T1000 (cell line): ENCODE data around the gene GRM8.

ENCODE experiments used
- DNase-seq: peaks from one replicate; lab custom pipeline; 2025; ENCODE audit warnings: mixed read lengths; lab: John Stamatoyannopoulos, UW

GRM8 gene

DNA sequence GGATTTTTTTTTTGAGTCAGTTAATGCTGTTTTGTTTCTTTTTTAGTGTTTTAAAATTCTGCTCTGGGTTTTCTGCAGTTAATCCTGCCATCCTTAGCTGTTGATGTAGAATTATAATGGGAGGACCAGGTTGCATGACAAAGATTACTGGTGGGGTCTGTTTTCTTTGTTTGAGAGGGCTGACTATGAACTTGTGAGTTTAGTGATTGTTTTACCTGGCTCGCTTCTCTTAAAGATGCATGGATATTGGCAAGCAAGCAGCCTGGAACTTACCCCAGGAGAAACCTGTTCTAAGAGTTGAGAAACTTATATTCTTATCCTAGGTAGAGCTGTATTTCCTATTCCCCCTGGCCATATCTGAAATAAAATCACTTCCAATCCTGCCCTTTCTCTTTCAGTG is 727.8 kb downstream of the GRM8 start:
- DNase-seq = no peak

DNA sequence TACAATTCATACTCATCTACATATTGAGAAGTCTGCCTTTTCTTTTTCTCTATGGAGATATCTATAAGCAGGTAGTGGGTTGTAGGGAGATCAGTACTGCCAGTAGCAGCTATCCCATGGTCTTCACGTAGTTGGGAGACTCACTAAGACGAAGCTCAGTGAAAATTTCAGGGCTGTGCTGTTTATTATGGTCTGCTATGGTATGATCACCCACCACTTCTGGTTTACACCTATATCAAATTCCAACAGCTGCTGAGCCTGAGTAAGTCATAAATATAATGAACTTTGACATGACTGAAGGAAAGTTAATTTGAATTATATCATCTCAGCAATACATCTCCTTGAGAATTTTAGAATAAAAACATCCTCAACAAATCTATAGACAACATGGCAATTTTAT is 741.7 kb downstream of the GRM8 start:
- DNase-seq = no peak

- DNase-seq = no peak
Measured at GRCh38 chr7:126501617-126502016, 751.1 kb downstream of the GRM8 start.

DNA sequence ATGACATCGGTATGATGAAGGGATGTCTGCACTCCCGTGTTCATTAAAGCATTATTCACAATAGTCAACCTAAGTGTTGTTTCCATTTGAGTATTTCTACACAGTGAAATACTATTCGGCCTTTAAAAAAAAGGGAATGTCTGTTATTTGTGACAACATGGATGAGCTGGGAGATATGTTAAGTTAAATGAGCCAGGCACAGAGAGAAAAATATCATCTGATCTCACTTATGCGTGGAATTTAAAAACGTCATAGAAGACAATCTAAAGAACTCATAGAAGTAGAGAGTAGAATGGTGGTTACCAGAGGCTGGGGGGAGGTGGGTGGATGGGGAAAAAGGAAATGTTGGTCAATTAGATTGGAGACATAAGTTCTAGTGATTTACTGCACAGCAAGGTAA is 753.3 kb downstream of the GRM8 start:
- DNase-seq = no peak

- no peak for DNase-seq
Measured at GRCh38 chr7:126495733-126496132, 757.0 kb downstream of the GRM8 start.

DNA sequence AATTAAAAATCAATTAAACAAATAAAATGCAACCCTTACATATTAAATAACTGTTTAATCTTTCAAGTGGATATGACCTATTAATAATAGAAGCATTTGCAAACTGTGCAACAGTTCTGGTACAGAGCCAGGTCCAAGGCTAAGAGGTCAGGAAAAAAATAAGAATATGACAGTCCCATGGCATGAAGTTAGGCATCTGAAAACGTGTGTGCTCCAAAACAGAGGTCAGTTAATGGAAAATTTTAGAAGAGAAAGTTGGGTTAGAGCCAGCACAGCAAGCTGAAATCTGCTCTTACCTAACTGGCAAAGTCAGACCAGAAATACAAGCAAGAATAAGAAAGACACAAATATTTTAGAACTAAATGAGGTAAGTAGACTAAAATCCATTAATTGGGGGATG is 757.7 kb downstream of the GRM8 start:
- DNase-seq = no peak

- no peak for DNase-seq
Measured at GRCh38 chr7:126493801-126494200, 758.9 kb downstream of the GRM8 start.

DNA sequence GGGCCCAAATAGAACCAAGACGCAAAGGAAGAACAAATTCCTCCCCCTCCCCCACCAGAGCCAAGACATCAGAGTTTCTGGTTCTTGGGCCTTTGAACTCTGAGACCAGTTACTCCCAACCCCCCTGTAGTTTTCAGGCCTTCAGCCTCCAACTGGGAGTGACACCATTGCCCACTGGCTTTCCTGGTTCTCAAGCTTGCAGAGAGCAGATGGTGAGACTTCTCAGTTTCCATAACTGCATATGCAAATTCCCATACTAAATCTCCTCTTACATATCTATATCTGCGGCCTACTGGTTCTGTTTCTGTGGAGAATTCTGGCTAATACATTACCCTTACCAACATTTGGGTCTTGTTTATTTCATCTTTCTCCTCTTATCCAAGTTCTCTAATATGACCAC is 762.9 kb downstream of the GRM8 start:
- no peak for DNase-seq

- no peak for DNase-seq
Measured at GRCh38 chr7:126487728-126488442, 764.9 kb downstream of the GRM8 start.

GRCh38 chr7:126486806-126487205 is 765.9 kb downstream of the GRM8 start:
- DNase-seq = no peak

- no peak for DNase-seq
Measured at GRCh38 chr7:126485791-126486190, 767.0 kb downstream of the GRM8 start.

DNA sequence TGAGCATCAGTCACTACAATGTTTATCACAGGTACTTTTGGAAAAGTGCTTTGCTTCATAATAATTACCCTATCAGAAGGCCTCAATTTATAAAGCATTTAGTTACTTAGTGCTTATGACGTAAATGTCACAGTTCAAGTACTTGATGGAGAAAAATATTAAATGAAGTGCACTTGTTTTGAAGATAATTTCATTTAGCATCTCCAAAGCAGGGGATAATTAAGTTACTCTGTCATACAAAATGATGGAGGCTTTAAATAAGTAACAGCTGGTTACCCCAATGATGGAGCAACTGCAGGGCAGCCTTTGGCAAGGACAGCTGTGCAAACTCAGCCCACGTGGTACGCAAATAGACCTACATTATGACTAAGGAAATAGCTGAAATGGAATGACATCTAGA is 768.8 kb downstream of the GRM8 start:
- no peak for DNase-seq

- no peak for DNase-seq
Measured at GRCh38 chr7:126472825-126473224, 779.9 kb downstream of the GRM8 start.

DNA sequence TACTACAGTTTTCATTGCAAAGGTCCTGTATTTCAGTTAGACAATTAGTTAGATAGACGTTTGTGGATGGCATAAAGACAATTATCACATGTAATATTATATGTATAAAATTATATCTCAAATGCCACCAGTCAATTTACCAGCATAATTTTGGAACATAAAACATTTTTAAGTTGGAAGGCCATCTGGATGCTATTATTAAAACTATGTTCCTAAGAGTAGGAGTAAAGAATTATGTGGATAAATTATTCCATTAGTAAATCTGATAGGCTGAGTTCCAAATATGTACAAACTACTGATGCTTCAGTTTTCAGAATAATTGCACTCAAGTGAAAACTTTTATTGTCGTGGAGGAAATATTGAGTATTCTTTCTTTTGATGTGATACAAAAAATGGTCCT is 790.3 kb downstream of the GRM8 start:
- DNase-seq = no peak

- no peak for DNase-seq
Measured at GRCh38 chr7:126460664-126461063, 792.1 kb downstream of the GRM8 start.

- DNase-seq = no peak
Measured at GRCh38 chr7:126453104-126453503, 799.6 kb downstream of the GRM8 start.

- DNase-seq = no peak
Measured at GRCh38 chr7:126450269-126450671, 802.5 kb downstream of the GRM8 start.

- no peak for DNase-seq
Measured at GRCh38 chr7:126449611-126450268, 803.0 kb downstream of the GRM8 start.

DNA sequence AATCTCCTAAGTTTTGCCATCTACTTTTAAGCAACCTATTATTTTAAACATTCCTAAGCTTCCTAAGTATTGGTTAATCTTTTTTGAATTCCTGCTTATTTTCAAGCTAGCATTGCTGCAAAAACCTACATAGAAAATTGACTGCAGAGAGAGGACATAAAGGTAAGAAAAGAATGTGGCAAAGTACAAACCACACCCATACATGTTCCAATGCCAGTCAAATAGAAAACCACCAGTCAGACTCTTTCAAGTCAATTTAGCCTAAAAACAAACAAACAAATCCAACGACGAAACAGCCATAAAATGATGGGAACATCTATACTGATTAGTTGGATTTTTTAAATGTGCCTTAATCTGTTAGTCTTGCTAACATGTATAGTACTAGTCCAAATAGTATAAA is 804.8 kb downstream of the GRM8 start:
- no peak for DNase-seq

GRCh38 chr7:126445991-126446390 is 806.8 kb downstream of the GRM8 start:
- no peak for DNase-seq

DNA sequence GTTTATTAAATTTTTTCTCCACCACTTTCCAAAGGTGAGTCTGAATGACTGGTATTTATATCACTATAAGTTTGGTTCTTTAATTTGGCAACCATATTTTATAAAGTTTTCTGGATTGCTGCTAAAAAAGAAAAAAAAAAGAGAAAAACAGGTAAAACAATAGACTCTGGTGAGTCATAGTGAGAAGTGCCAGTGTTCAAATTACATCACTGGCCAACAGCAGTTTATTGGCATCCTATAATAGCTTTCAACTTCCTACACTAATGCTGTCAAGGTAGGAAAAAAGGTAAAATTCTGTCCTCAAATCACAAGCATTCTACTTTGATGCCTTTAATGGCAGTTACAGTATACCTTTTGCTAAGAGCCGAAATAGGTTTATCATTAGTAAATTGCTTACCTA is 808.8 kb downstream of the GRM8 start:
- DNase-seq = no peak

DNA sequence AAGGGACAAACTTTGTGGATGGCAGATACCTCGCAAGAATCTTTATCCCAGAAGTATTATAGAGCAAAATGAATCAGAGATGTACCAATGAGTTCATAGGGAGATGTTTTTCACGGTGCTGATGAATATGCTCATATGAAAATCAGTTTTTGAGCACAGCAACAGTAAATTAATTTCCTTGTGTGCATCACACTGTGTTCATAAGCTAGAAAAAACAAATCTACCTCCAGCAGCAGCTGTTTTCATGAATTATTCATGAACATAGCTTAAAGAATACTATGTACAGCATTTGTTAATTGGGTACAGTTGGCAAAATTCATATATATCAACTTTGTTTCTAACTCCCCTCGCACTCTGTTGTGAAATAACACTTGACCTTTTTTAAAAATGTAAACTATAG is 809.8 kb downstream of the GRM8 start:
- DNase-seq = no peak

DNA sequence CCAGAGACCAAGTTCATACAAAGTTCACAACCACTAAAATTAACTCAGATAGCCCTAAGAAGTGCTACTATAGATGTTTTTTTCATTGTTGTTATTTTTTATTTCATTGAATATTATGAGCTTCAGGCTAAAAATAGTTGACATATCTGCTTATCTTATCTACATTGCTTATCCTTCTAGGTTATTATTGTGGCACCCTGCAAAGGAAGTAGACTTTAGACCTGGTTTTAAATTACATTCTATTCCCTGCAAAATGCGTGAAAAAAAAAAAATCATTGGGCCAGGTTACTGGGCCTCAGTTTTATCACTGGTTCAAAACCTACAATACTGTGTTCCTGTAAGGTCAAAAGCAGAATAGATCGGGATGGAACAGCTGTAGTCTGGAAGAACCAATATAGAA is 811.0 kb downstream of the GRM8 start:
- DNase-seq = no peak

DNA sequence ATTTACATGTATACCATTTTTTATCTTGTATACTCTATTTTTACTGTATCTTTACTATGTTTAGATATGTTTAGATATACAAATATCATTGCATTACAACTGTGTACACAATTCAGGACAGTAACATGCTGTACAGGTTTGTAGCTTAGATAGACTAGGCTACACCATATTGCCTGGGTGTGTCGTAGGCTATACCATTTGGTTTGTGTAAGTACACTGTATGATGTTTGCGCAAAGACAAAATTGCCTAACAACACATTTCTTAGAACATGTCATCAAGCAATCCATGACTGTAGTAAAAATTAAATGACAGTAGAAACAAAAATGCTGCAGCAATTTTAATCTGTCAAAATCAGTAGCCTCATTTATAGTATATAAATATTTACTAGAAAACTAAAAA is 812.2 kb downstream of the GRM8 start:
- no peak for DNase-seq
